PC-9 (cell line): ENCODE results near the gene MAP3K5.

Experiments
- CTCF ChIP-seq: fragments of 200-600 bp; sonication (generic); conservative IDR thresholded peaks from 2 replicates; pipeline ENCODE4 v1.6.1; 2017; ENCODE audit warnings: mixed run types, antibody characterized with exemption, mild to moderate bottlenecking, moderate library complexity
- EZH2 ChIP-seq: fragments of 200-600 bp; sonication (generic); IDR thresholded peaks from 2 replicates; pipeline ENCODE4 v1.8.0; 2017; ENCODE audit warnings: antibody characterized with exemption, low read depth

DNA sequence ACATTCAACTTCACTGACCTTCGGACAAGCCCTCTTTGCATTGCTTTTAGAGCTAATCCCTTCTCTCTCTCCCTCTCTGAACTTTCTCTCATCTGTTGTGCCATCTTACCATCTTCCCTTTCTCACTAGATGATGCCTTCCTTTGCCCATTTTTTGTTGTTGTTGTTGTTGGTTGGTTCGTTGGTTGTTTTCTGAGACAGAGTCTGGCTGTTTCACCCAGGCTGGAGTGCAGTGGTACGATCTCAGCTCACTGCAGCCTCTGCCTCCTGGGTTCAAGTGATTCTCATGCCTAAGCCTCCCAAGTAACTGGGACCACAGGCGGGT lies 18.8 kb downstream of the MAP3K5 start:
- no peak for TF ChIP-seq CTCF
- no peak for TF ChIP-seq EZH2
